Endothelial cell of umbilical vein (primary cell): ENCODE data around the gene SDR39U1.

Experiments
- EZH2 ChIP-seq: IDR thresholded peaks from 2 replicates; pipeline ENCODE4 v1.6.1; 2012; ENCODE audit warnings: borderline replicate concordance, low read depth, mild to moderate bottlenecking, moderate library complexity, low read length, inconsistent platforms; ENCODE audit not compliant: severe bottlenecking
- POLR2A ChIP-seq: IDR thresholded peaks from 2 replicates; pipeline ENCODE4 v1.6.1; 2012; ENCODE audit warnings: low read depth, mild to moderate bottlenecking, control low read depth, low read length
- POLR2AphosphoS5 ChIP-seq: IDR thresholded peaks from 2 replicates; pipeline ENCODE4 v1.6.1; 2012; ENCODE audit warnings: low read depth, mild to moderate bottlenecking, control low read depth, low read length, moderate library complexity; ENCODE audit not compliant: insufficient read depth
- TF ChIP-seq, protein P1 (sequence below), 2 donors: IDR thresholded peaks; 1 replicate in 1 of 2; 2 replicates in 1 of 2; pipeline ENCODE4 v1.5.1; 2011; ENCODE audit warnings: low read length in 2 of 2, mild to moderate bottlenecking in 2 of 2, moderate library complexity in 2 of 2, control low read depth in 1 of 2, inconsistent platforms in 1 of 2, low read depth in 1 of 2; ENCODE audit not compliant: insufficient read depth in 1 of 2; ENCODE audit errors: extremely low read depth in 1 of 2
- TF ChIP-seq, protein P2 (sequence below): IDR thresholded peaks from 2 replicates; pipeline ENCODE4 v1.6.1; 2011; ENCODE audit not compliant: insufficient read depth, insufficient read length

DNA sequence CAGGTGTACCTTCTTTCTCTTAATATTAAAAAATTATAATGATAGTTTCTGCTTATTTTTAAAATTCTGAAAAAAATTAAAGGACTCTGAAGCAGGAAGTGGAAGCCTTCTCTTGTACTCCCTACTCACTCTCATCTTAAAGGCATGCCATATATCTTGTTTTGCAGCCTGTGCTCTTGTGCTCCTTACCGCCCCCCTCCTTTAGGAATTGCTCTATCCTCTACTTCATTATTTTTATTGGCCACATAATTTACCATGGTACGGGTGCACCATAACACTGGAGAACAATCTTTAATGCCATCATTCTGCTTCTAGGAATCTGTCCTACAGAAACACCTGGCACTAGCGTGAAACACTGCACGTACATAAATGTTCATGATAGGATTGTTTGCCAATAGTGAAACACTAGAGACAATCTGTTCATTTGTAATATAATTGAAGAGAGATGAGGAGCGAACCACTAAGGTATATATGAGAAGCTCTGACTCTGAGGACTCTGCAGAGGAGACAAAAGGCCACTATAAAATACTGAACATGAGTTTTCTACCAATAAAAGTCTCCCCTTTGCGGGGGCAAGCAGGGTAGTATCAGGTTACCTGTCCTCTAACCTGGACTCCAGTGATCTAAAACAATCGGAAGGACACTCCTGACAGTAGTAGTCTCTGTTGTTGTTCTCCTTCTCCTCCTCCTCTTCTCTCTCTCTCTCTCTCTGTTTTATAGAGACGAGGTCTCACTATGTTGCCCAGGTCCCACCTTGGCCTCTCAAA is 50.1 kb downstream of the SDR39U1 start:
- no peak for TF ChIP-seq POLR2A
- TF ChIP-seq POLR2AphosphoS5, result no peak
- TF ChIP-seq, protein P1, sequence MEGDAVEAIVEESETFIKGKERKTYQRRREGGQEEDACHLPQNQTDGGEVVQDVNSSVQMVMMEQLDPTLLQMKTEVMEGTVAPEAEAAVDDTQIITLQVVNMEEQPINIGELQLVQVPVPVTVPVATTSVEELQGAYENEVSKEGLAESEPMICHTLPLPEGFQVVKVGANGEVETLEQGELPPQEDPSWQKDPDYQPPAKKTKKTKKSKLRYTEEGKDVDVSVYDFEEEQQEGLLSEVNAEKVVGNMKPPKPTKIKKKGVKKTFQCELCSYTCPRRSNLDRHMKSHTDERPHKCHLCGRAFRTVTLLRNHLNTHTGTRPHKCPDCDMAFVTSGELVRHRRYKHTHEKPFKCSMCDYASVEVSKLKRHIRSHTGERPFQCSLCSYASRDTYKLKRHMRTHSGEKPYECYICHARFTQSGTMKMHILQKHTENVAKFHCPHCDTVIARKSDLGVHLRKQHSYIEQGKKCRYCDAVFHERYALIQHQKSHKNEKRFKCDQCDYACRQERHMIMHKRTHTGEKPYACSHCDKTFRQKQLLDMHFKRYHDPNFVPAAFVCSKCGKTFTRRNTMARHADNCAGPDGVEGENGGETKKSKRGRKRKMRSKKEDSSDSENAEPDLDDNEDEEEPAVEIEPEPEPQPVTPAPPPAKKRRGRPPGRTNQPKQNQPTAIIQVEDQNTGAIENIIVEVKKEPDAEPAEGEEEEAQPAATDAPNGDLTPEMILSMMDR (IDR thresholded peaks at IDR 0.05; ENCODE audit: extremely low read depth in 1 of 2, insufficient read depth in 1 of 2, low read depth in 1 of 2, low read length in 2 of 2), result peak in 1 of 2 donors; percentile 12
- TF ChIP-seq, protein P2, sequence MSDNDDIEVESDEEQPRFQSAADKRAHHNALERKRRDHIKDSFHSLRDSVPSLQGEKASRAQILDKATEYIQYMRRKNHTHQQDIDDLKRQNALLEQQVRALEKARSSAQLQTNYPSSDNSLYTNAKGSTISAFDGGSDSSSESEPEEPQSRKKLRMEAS, result no peak
- TF ChIP-seq EZH2, result no peak
